Frontal cortex (tissue), 4 donors: ENCODE data around the gene EPN2. TPM values are rescaled to one million over a fixed set of nuclear protein-coding genes. Genes with fewer than 3 reads are reported as not detected.
A peak's percentile ranks its signal among the peaks of the same experiment; 100 is the strongest.
"Not testable (repeated sequence)": the region's sequence is repeated elsewhere in the genome, so short reads cannot be mapped to it uniquely, and the experiment has no call there.

Experiments
- DNase-seq, 2 donors: peaks; one replicate each; pipeline ENCODE4 v3.0.0; 2012; ENCODE audit warnings: low spot score in 2 of 2
- FAIRE-seq: peaks from 2 replicates; lab custom pipeline; 2012; peaks lifted over from hg19 to GRCh38; lab: Jason Lieb, UNC
- total RNA-seq: library from RNA; depleted of rRNA; stranded (reverse); fragments of >200 nt; gene quantifications from one replicate; pipeline ENCODE4 v1.2.3, GENCODE V29; 2014
- donor health status: control.
- donor health status: control.
- donor health status: control.

EPN2 gene
- total RNA-seq, 1 donor from 2014 or later = 53.0 TPM

DNA sequence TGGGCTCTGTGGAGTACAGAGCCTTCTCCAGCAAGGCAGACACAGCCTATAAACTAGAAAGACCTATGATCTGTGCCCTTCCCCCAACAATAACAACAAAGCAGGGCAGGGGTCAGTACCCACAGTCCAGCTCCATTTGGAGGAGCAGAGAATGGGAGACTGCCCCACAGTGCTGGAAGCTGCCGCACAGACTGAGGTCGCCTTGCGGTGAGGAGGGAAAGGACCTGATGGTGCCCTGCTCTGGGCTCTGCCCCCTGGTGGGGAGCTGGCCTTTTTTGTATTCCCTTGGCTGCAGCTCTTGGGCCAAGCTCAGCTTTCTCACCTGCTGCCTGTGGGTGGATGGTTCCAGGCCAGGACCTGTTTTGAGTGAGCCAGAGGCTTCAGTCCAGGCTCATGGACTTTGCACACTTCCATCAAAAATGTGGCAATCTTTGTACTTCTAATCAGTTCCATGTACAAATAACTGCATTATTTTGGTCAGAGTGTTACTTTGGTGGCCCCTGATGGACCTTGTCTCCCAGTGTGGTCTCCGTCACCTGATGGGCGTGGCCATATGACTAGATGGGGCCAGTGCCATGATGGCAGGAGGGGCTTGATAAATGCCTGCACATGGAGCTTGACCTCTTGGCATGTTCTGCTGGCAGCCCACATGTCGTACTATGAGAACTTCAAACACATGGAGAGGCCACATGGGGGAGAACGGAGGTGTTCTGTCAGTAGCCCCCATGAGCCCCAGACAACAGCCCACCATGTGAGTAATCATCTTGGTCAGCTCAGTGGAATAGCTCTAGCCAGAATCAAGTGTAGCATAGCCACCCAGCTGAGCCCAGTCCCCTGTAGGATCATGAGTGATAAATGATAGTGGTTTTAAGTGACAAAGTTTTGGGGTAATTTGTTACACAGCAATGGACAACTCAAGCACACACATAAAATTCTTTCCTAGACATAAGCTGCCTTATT is 101.1 kb downstream of the EPN2 start:
- DNase-seq = peak in 1 of 2 donors; percentile 65
- no peak for FAIRE-seq

DNA sequence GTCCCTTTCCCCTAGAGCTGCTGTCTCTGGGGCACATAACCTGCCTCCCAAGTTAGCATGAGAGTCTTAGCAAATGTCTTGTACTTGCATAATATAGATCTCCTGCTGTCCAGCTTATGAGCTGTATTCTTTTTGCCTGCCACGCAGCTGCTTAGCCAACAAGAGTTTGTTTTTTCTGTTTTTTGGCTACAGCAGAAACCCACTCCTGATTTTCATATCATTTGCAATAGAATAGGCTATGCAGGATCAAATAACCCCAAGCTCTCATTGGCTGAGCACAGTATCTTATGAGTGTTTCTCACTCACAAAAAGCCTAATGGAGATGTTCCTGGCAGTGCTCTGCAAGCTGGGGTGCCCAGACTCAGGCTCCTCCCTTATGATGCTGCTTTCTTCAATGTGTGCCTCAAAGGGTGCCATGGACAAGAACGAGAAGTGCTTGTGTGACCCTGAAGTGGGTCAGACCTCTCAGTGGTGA is 102.2 kb downstream of the EPN2 start:
- no peak for DNase-seq
- no peak for FAIRE-seq

DNA sequence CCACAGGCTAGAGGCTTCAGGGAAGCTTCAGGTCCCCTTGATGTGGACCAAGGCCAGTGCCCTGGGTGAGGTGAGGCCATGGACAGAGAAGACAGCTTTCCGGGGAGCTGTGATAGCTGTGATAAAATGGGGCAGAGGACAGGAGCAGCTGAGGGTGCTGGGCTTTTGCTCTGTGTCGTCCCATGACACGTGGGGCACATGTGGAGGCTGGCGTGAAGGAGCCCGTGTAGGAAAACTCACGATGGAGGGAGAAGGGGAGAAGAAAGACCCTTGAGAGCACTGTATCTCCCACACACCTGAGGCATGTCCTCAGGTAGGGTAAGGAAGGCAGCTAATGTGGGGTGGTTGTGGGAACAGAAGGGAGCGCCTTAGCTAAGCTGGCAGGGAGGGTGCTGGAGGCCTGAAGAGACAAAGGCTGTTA is 104.1 kb downstream of the EPN2 start:
- DNase-seq (no peak), FAIRE-seq (no peak)

GRCh38 chr17:19341641-19342610 is 104.8 kb downstream of the EPN2 start:
- FAIRE-seq (no peak), DNase-seq (no peak)

GRCh38 chr17:19342611-19343255 is 105.6 kb downstream of the EPN2 start:
- DNase-seq = no peak
- FAIRE-seq = no peak

DNA sequence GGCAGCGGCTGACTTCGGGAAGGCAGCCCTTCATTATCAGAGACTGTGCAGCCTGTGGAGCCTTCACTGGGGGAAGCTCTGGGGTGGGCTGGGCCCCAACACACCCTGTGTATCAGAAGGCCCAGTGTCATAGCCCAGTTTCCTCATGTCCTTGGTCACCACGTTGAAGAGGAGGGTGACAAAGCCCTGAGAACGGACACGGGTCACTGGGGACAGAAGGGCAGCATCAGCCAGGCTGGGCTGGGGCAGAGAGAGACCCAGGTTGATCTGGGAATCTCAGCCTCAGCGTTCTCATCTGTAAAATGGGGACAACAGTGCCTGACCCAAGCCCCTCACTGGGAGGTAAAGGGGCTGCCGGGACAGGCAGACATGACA is 106.1 kb downstream of the EPN2 start:
- FAIRE-seq = no peak
- DNase-seq = no peak

DNA sequence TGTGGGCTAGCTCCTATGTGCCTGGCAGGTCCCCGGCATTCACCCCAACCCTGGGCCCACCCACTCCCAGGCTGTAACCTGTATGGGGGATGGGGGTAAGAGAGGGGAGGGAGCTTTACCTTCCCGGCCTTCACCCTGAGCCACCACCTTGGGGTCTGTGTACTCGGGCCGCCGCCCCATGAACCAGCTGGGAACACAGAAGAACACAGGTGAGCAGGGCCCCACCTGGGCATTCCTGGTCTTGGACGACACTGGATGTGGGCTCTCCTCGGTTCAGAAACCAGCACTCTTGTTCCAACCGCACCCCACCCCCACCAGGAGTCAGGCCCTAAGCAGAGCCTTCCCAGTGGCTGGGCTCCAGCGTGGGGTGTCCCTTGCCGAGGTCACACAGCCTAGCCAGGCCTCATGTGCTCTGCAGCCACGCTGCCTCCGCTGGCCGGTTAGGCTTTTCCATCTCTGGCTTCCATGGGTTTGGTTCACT is 106.5 kb downstream of the EPN2 start:
- no peak for DNase-seq
- no peak for FAIRE-seq

GRCh38 chr17:19344311-19345066 is 107.3 kb downstream of the EPN2 start:
- no peak for DNase-seq

DNA sequence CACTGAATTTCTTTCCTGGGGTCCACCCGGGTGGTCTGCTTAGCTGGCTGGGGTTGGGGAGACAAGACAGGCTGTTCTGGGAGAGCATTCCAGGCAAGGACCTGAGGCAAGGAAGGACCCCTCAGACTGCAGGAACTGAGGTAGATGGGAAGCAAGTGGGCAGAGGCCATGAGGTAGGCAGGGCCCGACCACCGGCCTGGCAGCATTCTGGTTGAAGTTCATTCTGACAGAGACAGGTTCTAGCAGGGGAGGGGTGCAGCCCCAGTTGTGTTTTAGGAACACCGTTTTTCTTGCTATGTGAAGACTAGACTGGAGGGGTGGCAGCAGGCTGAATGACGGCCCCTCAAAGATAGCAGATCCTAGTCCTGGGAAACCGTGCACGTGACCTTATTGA is 107.9 kb downstream of the EPN2 start:
- no peak for FAIRE-seq

More at GRCh38 chr17:19344311-19345066, 107.3 kb downstream of the EPN2 start:
- FAIRE-seq = no peak

GRCh38 chr17:19345486-19346350 is 108.6 kb downstream of the EPN2 start:
- no peak for FAIRE-seq

More for the DNA sequence above, 107.9 kb downstream of the EPN2 start:
- DNase-seq = no peak

DNA sequence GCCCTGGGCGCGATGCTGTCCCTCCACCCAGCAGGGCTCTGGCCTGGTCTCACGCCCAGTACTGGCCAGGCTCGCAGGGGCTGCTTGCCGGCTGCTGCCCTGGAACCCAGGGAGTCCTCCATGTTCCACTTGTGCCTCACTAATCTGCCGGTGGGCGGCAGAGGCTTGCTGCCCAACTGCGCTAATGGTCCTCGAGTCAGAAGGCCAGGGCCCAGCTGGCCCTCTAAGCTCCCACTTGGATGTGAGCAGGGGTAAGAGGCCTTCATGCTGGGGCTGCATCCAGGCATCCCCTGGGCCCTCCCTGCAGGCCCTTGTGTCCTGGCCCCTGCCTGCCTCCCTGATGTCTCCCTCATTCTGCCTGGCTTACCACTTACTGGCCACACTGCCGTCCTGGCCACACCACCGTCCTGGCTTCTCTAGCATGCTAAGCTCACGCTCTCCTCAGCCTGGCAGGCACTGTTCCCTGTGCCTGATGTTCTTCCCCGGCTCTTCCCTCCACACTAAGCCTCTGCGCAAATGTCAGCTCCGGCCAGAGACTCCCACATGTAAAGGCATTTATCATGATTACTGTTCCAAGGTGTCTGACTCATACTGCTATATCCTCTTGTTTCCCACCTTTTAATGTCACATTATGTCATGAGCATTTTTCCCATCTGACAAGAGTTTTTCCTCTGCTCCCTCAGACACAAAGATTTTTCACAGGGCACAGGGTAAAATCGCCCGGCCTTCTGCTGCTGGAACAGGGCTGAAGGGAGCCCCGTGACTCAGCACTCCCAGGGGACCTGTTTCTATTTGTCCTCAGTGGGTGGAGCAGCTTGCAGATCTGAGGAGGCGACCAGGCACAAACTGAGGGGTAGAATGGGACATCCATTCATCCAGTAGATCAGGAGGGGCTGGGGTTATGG is 109.4 kb downstream of the EPN2 start:
- no peak for FAIRE-seq
- peak in 1 of 2 donors; percentile 65 for DNase-seq

More at GRCh38 chr17:19345486-19346350, 108.6 kb downstream of the EPN2 start:
- no peak for DNase-seq

GRCh38 chr17:19347323-19348080 is 110.3 kb downstream of the EPN2 start:
- FAIRE-seq (no peak), DNase-seq (no peak)

DNA sequence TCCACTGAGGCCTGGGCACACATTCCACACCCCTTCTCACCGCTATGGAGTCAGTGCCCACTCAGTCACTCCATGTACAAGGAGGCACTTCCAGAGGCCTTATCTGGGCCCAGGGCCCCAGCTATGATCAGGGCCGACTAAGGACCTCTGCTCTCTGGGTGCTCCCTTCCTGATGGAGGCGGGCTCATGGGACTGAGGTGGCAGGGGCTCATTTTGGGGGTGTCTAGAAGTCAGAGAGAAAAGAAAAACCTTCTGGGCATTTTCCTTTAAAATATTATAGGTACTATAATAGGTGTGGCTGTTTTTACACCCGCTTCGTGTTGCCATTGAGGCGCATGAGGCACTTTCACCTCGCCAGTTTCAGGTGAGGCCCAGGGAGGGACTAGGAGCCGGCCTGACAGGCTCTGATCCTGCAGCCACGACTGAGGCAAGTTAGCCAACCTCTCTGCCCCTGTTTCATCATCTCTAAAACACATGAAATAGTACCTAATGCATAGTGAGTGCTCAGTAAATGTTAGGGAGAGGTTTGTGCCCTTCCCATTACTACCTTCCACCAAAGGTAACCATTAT is 111.0 kb downstream of the EPN2 start:
- FAIRE-seq = no peak
- DNase-seq = no peak

- DNase-seq (no peak), FAIRE-seq (no peak)
These were observed 111.6 kb downstream of the EPN2 start for GRCh38 chr17:19348806-19349205.

DNA sequence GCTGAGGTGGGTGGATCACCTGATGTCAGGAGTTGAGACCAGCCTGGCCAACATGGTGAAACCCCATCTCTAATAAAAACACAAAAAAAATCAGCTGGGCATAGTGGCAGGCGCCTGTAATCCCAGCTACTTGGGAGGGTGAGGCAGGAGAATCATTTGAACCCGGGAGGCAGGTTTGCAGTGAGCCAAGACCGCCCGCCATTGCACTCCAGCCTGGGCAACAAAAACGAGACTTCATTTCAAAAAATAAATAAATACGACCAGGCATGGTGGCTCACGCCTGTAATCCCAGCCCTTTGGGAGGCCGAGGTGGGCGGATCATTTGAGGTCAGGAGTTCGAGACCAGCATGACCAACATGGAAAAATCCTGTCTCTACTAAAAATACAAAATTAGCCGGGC is 116.2 kb downstream of the EPN2 start:
- not testable (repeated sequence) for FAIRE-seq, DNase-seq

- no peak for DNase-seq
- no peak for FAIRE-seq
These were observed 117.6 kb downstream of the EPN2 start for GRCh38 chr17:19354748-19355147.
